ENCODE data around the gene PTPN13.

Gene PTPN13

DNA sequence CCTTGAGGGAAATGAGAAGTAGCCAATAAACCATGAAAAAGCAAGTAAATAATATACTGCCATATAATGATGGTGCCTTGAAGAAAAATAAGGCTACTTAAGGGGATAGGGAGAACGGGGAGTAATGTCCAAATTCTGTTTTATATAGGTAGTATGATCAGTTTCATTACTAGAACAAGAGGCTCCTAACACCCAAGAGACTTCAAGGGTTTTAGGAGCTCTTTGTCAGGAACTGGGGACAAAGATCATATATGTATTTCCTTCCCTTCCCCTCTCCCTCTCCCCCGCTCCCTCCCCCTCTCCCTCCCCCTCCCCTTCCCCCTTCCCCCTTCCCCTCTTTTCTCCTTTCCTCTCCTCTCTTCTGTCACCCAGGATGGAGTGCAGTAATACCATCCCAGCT lies 127.3 kb downstream of the PTPN13 start:
- Histone ChIP-seq H3K27me3 (ENCODE audit: control insufficient read depth, insufficient read depth, low read length) (no peaks in the 10 kb centered on the region), H2AFZ (no peak overlapping the region), H3K9ac (no peak overlapping the region), H3K4me2 (ENCODE audit: low read length) (no peak overlapping the region), H3K4me1 (no peaks in the 10 kb centered on the region), H3K9me3 (ENCODE audit: control insufficient read depth, low read length) (no peaks in the 10 kb centered on the region), H3K79me2 (no peaks in the 10 kb centered on the region), H3K27ac (no peak overlapping the region), H3K4me3 (ENCODE audit: low read depth, low read length) (no peak overlapping the region), H3K36me3 (ENCODE audit: control insufficient read depth, insufficient read depth, low read length) (no peaks in the 10 kb centered on the region)
- TF ChIP-seq CTCF (IDR thresholded peaks at IDR 0.05) = no peak

DNA sequence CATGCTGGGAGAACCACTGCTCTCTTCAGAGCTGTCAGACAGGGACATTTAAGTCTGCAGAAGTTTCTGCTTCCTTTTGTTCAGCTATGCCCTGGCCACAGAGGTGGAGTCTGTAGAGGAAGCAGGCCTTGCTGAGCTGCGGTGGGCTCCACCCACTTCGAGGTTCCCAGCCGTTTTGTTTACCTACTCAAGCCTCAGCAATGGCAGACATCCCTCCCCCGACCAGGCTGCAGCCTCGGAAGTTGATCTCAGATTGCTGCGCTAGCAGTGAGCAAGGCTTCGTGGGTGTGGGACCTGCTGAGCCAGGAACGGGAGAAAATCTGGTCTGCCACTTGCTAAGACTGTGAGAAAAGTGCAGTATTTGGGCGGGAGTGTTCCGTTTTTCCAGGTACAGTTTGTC lies 136.2 kb downstream of the PTPN13 start:
- no peaks in the 10 kb centered on the region for H3K4me1 ChIP-seq
- H3K4me3 ChIP-seq (ENCODE audit: low read depth, low read length) = no peak overlapping the region
- H3K27ac ChIP-seq = no peak overlapping the region
- no peaks in the 10 kb centered on the region for H3K36me3 ChIP-seq (ENCODE audit: control insufficient read depth, insufficient read depth, low read length)
- no peak overlapping the region for H3K4me2 ChIP-seq (ENCODE audit: low read length)
- H2AFZ ChIP-seq = no peak overlapping the region
- no peaks in the 10 kb centered on the region for H3K27me3 ChIP-seq (ENCODE audit: control insufficient read depth, insufficient read depth, low read length)
- no peak overlapping the region for H3K9ac ChIP-seq
- no peaks in the 10 kb centered on the region for H3K9me3 ChIP-seq (ENCODE audit: control insufficient read depth, low read length)
- no peak for TF ChIP-seq CTCF (IDR thresholded peaks at IDR 0.05)
- no peaks in the 10 kb centered on the region for H3K79me2 ChIP-seq

DNA sequence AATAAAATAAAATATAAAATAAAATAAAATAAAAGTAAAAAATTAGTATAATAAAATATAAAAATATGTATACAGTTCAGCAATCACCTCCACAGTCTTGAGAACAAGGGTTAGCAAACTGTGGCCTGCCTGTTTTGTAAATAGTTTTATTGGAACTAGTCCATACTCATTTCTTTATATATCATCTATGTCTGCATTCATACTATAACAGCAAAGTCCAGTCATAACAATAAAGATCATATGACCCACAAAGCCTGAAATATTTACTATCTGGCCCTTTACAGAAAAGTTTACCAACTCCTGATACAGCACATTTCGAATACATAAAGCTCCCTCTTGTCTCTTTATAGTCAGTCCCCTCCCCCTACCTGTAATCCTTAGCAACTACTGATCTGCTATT lies 143.1 kb downstream of the PTPN13 start:
- H3K27me3 ChIP-seq (ENCODE audit: control insufficient read depth, insufficient read depth, low read length) = no peaks in the 10 kb centered on the region
- no peak overlapping the region for H3K4me3 ChIP-seq (ENCODE audit: low read depth, low read length)
- H3K9me3 ChIP-seq (ENCODE audit: control insufficient read depth, low read length) = no peaks in the 10 kb centered on the region
- H3K27ac ChIP-seq = no peak overlapping the region
- H2AFZ ChIP-seq = no peak overlapping the region
- no peaks in the 10 kb centered on the region for H3K36me3 ChIP-seq (ENCODE audit: control insufficient read depth, insufficient read depth, low read length)
- H3K79me2 ChIP-seq = no peaks in the 10 kb centered on the region
- H3K4me1 ChIP-seq = no peaks in the 10 kb centered on the region
- H3K4me2 ChIP-seq (ENCODE audit: low read length) = no peak overlapping the region
- no peak for TF ChIP-seq CTCF (IDR thresholded peaks at IDR 0.05)
- H3K9ac ChIP-seq = no peak overlapping the region

GRCh38 chr4:86741846-86742245 lies 147.7 kb downstream of the PTPN13 start:
- Histone ChIP-seq H3K9ac (no peak overlapping the region), H3K27ac (no peak overlapping the region), H3K79me2 (no peaks in the 10 kb centered on the region), H3K4me3 (ENCODE audit: low read depth, low read length) (no peak overlapping the region), H3K27me3 (ENCODE audit: control insufficient read depth, insufficient read depth, low read length) (no peaks in the 10 kb centered on the region), H3K36me3 (ENCODE audit: control insufficient read depth, insufficient read depth, low read length) (no peaks in the 10 kb centered on the region), H3K4me2 (ENCODE audit: low read length) (no peak overlapping the region), H3K4me1 (no peaks in the 10 kb centered on the region), H2AFZ (no peak overlapping the region), H3K9me3 (ENCODE audit: control insufficient read depth, low read length) (no peaks in the 10 kb centered on the region)
- TF ChIP-seq CTCF (IDR thresholded peaks at IDR 0.05) = no peak

DNA sequence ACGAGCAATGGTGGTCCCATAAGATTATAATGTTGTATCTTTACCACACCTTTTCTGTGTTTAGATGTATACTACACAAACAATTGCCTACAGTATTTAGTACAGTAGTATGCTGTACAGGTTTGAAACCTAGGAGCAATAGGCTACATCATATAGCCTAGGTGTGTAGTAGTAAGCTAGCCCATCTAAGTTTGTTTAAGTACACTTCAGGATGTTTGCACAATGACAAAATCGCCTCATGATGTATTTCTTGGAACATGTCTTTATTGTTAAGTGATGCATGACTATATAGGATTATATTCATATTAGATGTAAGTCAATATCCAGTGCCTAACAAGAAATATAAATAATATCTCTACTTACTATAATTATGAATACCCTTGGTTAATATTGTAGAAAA lies 150.5 kb downstream of the PTPN13 start:
- no peak for TF ChIP-seq CTCF (IDR thresholded peaks at IDR 0.05)
- H3K9ac ChIP-seq = no peak overlapping the region
- H3K9me3 ChIP-seq (ENCODE audit: control insufficient read depth, low read length) = no peaks in the 10 kb centered on the region
- no peaks in the 10 kb centered on the region for H3K36me3 ChIP-seq (ENCODE audit: control insufficient read depth, insufficient read depth, low read length)
- no peak overlapping the region for H3K4me2 ChIP-seq (ENCODE audit: low read length)
- H3K27ac ChIP-seq = no peak overlapping the region
- H3K4me3 ChIP-seq (ENCODE audit: low read depth, low read length) = no peak overlapping the region
- H3K4me1 ChIP-seq = no peaks in the 10 kb centered on the region
- no peaks in the 10 kb centered on the region for H3K79me2 ChIP-seq
- no peaks in the 10 kb centered on the region for H3K27me3 ChIP-seq (ENCODE audit: control insufficient read depth, insufficient read depth, low read length)
- no peak overlapping the region for H2AFZ ChIP-seq
